ENCODE measurements around the gene DNAJC15. TPM values are rescaled to one million over a fixed set of nuclear protein-coding genes. Genes with fewer than 3 reads are reported as not detected.
A peak's percentile ranks its signal among the peaks of the same experiment; 100 is the strongest.

The DNAJC15 gene
- total RNA-seq, 1 experiment from 2014 or later = 72.2 TPM

DNA sequence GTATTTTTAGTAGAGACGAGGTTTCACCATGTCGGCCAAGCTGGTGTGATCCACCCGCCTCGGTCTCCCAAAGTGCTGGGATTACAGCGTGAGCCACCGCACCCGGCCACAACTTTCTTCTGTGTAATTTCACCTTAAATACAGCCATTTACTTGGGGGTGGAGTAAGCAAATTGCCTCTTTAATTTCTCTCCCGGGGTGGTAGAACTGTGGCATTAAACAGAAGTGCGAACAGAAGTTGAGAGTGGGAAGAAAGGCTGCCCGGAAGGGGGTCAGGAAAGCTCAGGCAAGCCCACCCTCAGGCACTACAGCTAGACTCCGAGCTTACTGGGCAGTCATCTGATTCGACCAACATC, 475 bp upstream of the DNAJC15 start:
- no TSS peak for BruUV-seq (replicated peaks)
- Histone ChIP-seq H3K27me3 (replicated peaks; ENCODE audit: control insufficient read depth, insufficient read depth, low read length) (no peaks in the 10 kb centered on the region), H3K4me1 (peaks cover 21% of the 10 kb centered on the region), H3K4me3 (ENCODE audit: low read depth, low read length) (peak overlapping the region; percentile 57), H3K9me3 (no peaks in the 10 kb centered on the region), H3K36me3 (ENCODE audit: control insufficient read depth, insufficient read depth, low read length) (no peaks in the 10 kb centered on the region)
- no peak for DNase-seq
- Mint-ChIP-seq H3K4me1 (ENCODE audit: low read depth, unreplicated experiment) (peaks cover 9% of the 10 kb centered on the region), H3K27ac (ENCODE audit: unreplicated experiment) (peak overlapping the region; percentile 93), H3K36me3 (ENCODE audit: insufficient read depth, unreplicated experiment) (peaks cover 11% of the 10 kb centered on the region), H3K4me3 (ENCODE audit: unreplicated experiment) (peak overlapping the region; percentile 95), H3K27me3 (ENCODE audit: insufficient read depth, unreplicated experiment) (no peaks in the 10 kb centered on the region), H3K9me3 (ENCODE audit: unreplicated experiment) (no peaks in the 10 kb centered on the region)
- intact Hi-C loops (cut with micrococcal nuclease; ENCODE audit: unreplicated experiment) = loop anchor here (2.0 to 5.0 kb wide), 5 partner anchors 18 to 51 kb away; partner anchors contain the start of gene EPSTI1
- ChIA-PET CTCF (interaction anchor here (0.6 to 0.9 kb wide), 2 partner anchors 54 to 878 kb away, joined by 3 to 7 read pairs; no protein-coding TSS in a partner anchor), POLR2A (interaction anchor here (0.6 to 1.3 kb wide), 6 partner anchors 9 to 34 kb away, joined by 3 to 8 read pairs (median 3); no protein-coding TSS in a partner anchor)
- TF ChIP-seq, protein P1, sequence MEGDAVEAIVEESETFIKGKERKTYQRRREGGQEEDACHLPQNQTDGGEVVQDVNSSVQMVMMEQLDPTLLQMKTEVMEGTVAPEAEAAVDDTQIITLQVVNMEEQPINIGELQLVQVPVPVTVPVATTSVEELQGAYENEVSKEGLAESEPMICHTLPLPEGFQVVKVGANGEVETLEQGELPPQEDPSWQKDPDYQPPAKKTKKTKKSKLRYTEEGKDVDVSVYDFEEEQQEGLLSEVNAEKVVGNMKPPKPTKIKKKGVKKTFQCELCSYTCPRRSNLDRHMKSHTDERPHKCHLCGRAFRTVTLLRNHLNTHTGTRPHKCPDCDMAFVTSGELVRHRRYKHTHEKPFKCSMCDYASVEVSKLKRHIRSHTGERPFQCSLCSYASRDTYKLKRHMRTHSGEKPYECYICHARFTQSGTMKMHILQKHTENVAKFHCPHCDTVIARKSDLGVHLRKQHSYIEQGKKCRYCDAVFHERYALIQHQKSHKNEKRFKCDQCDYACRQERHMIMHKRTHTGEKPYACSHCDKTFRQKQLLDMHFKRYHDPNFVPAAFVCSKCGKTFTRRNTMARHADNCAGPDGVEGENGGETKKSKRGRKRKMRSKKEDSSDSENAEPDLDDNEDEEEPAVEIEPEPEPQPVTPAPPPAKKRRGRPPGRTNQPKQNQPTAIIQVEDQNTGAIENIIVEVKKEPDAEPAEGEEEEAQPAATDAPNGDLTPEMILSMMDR (IDR thresholded peaks at IDR 0.05; ENCODE audit: insufficient read depth in 1 of 2, low read depth in 1 of 2, low read length in 1 of 2, severe bottlenecking in 1 of 2, unreplicated experiment in 1 of 2) = no peak

DNA sequence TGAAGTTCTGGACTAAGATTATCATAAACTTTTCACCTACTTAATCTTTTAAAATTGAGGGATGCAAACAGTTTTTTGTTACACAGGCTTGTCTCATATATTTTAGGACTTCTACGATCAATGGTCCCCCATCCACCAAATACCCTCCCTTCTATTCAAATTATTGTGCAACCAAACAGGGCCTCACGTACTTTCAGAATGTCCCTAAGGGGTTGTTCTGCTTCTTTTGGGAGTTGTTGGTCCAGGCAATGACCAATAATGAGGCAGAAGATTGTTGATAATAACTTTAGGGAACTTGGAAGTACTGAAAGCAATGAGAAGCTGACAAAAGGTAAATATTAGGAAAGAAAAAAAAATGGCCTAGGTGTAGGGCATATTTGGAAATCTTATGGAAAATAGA, 2.9 kb downstream of the DNAJC15 start:
- peaks cover 17% of the 10 kb centered on the region for H3K36me3 Mint-ChIP-seq (ENCODE audit: insufficient read depth, unreplicated experiment)
- ChIA-PET POLR2A (no interaction called here), CTCF (no interaction called here)
- BruUV-seq (replicated peaks) = no TSS peak
- H3K4me3 Mint-ChIP-seq (ENCODE audit: unreplicated experiment) = no peak overlapping the region
- no peaks in the 10 kb centered on the region for H3K27me3 Mint-ChIP-seq (ENCODE audit: insufficient read depth, unreplicated experiment)
- Histone ChIP-seq H3K9me3 (no peaks in the 10 kb centered on the region), H3K36me3 (ENCODE audit: control insufficient read depth, insufficient read depth, low read length) (no peaks in the 10 kb centered on the region), H3K27me3 (replicated peaks; ENCODE audit: control insufficient read depth, insufficient read depth, low read length) (no peaks in the 10 kb centered on the region), H3K4me1 (no peaks in the 10 kb centered on the region), H3K4me3 (ENCODE audit: low read depth, low read length) (no peak overlapping the region)
- H3K4me1 Mint-ChIP-seq (ENCODE audit: low read depth, unreplicated experiment) = peaks cover 20% of the 10 kb centered on the region
- intact Hi-C loops (cut with micrococcal nuclease; ENCODE audit: unreplicated experiment) = no loop called here
- no peak overlapping the region for H3K27ac Mint-ChIP-seq (ENCODE audit: unreplicated experiment)
- TF ChIP-seq, protein P1 (IDR thresholded peaks at IDR 0.05; ENCODE audit: insufficient read depth in 1 of 2, low read depth in 1 of 2, low read length in 1 of 2, severe bottlenecking in 1 of 2, unreplicated experiment in 1 of 2) = no peak
- DNase-seq = no peak
- H3K9me3 Mint-ChIP-seq (ENCODE audit: unreplicated experiment) = no peaks in the 10 kb centered on the region

GRCh38 chr13:43030548-43030947, 7.2 kb downstream of the DNAJC15 start:
- no peaks in the 10 kb centered on the region for H3K9me3 ChIP-seq
- intact Hi-C loops (cut with micrococcal nuclease; ENCODE audit: unreplicated experiment) = no loop called here
- peaks cover 7% of the 10 kb centered on the region for H3K9me3 Mint-ChIP-seq (ENCODE audit: unreplicated experiment)

More at GRCh38 chr13:43030548-43030947, 7.2 kb downstream of the DNAJC15 start:
- H3K4me3 ChIP-seq (ENCODE audit: low read depth, low read length) = no peak overlapping the region
- no peaks in the 10 kb centered on the region for H3K27me3 Mint-ChIP-seq (ENCODE audit: insufficient read depth, unreplicated experiment)
- no peaks in the 10 kb centered on the region for H3K4me1 ChIP-seq
- no peak overlapping the region for H3K4me3 Mint-ChIP-seq (ENCODE audit: unreplicated experiment)
- BruUV-seq (replicated peaks) = no TSS peak
- peaks cover 29% of the 10 kb centered on the region for H3K36me3 Mint-ChIP-seq (ENCODE audit: insufficient read depth, unreplicated experiment)
- TF ChIP-seq, protein P1 (IDR thresholded peaks at IDR 0.05; ENCODE audit: insufficient read depth in 1 of 2, low read depth in 1 of 2, low read length in 1 of 2, severe bottlenecking in 1 of 2, unreplicated experiment in 1 of 2) = no peak
- H3K36me3 ChIP-seq (ENCODE audit: control insufficient read depth, insufficient read depth, low read length) = no peaks in the 10 kb centered on the region
- CTCF ChIA-PET = no interaction called here
- H3K4me1 Mint-ChIP-seq (ENCODE audit: low read depth, unreplicated experiment) = peaks cover 28% of the 10 kb centered on the region
- no peak overlapping the region for H3K27ac Mint-ChIP-seq (ENCODE audit: unreplicated experiment)
- no peaks in the 10 kb centered on the region for H3K27me3 ChIP-seq (replicated peaks; ENCODE audit: control insufficient read depth, insufficient read depth, low read length)
- DNase-seq = no peak
- POLR2A ChIA-PET = no interaction called here

Data from Caco-2 (cell line).